Stimulated activated CD8-positive, alpha-beta memory T cell treated with anti-CD3 and anti-CD28 coated beads, Interleukin-12 subunit alpha, Interleukin-12 subunit beta, amount 100 ng/mL, for 4 hours (primary cell): Measurements from ENCODE around the gene FAF2.

Source experiments
- DNase-seq: peaks from one replicate; pipeline ENCODE4 v3.0.0-alpha.2; 2020; ENCODE audit warnings: low read depth

The FAF2 gene

DNA sequence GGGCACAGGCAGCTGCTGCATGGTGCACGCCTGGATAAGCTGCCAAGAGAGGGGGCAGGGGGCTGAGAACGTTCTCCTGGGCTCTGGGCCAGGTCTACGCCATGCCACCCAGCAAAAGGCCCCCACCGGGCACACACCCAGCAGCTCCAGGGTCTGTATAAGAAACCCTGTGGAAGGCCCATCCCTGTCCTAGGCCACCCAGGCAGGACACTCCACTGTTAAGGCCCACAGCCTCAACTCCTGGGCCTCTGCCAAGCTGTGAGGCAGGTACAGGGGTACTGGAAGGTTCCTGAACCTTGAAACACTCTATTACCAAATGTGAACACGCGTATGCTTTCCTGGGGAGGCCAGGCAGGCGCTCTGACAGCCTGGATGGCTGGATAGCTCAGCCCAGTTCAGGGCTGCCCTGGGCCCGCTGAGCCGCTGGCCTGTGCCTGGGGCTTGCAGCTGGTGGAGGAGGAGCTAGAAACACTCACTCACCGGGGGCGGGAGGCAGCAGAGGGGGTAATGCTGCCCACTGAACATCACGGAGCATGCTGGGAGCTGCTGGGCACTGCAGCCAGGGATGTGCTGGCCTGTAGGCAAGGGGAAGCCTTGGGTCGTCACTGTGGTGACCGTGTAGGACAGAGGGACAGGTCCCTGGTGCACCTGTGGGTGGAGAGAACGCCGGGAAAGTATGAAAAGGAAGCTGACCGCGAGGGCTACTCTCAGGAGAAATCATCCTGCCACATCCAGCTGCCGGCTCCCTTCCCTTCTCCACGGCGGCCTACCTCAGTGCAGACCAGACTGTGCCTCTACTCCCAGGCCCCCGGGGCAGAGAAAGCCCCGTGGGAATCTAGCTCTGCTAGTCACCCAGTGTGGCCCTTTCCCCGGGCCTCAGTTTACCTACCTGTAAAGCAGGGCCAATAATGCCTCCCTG, 83.1 kb downstream of the FAF2 start:
- no peak for DNase-seq

DNA sequence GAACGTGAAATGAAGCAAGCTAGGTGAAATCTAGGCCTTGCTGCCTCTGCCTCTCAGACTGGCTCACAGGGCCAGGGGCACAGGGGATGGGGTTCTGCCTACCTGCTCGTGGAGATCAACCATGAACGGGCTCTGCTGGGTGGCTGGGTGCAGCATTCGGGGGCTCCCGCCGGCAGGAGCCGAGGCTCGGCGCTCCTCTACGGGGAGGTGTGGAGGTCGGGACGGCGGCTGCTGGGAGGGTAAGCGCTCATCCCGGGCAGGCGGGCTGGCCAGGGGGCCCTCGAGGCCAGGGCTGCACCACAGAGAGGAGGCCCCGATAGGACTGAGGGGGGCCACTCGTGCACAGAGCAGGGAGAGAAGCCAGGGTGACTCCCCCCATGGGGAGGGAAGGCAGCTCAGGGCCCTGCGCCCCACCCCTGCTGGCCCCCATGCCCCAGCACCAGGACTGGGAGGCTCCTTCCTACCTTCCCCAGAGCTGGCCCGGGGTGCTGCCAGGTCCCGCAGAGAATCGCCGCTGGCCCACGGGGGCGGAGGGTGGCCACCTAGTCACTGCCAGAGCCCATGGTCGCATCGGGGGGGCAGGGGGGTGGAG, 83.8 kb downstream of the FAF2 start:
- no peak for DNase-seq

DNA sequence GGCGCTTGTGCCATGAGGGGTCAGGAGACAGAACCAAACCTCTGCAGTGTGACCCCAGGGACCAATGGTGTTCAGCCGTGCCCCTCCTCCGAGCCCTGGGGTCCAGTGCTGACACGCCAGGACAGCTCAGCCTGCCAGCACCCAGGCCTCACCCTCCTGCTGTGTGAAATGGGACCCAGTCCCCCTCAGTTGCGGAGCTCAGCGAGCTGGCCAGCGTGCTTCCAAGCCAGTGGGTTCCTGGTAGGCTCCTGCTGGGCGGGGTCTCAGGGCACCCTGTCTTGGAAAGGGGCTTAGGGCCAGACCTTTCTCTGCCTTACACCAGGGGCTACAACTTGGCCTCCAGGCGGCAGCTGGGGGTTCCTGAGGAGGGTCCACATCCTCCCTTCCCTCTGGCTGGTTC, 84.6 kb downstream of the FAF2 start:
- DNase-seq, result no peak

DNA sequence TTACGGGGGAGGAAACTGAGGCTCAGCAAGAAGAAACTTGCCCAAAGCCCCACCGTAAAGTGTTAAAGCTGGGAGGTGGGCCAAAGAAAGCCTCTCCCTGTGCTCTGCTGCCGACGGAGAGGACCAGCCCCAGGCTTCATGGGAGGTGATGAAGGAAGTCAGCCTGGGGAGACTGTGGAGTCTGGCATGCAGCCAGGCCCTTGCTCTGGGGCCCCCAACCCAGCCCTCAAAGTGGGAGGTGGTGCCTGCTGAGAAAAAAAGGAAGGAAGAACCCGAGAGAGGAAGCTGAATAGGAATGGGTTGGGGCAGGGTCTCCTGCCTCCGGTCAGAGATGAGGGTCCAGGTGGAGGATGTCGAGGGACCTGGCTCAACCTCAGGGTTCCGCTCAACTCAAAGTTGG, 85.2 kb downstream of the FAF2 start:
- no peak for DNase-seq

GRCh38 chr5:176533894-176534611, 85.9 kb downstream of the FAF2 start:
- DNase-seq, result no peak

- no peak for DNase-seq
Measured at GRCh38 chr5:176534640-176535039, 86.5 kb downstream of the FAF2 start.

DNA sequence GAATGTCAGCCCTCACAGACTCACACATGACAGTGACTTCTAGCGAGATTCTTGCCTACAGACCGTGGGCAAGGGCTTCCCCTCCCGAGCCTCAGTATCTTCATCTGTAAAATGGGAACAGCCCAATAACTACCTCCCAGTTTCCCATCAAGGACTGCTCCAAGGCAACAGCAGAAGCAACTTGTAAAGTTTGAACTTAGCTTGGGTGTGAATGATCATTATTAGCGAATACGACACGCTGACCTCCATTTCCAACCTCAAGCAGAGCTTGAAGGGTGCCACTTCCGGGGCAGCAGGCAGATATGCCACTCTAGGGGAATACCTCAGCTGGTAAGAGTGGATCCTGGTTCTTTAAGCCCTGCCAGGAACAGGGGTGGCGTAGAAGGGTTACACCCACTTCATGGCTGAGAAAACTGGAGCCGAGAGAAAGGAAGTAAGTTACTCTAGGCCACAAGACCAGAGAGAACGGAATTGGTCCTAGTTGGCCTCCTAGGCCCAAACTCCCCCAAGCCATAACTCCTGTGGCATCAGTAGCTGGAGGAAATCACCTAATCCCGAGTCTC, 87.0 kb downstream of the FAF2 start:
- DNase-seq, result no peak

- no peak for DNase-seq
Measured at GRCh38 chr5:176535664-176536131, 87.5 kb downstream of the FAF2 start.

GRCh38 chr5:176536132-176536901, 88.1 kb downstream of the FAF2 start:
- peak; percentile 74 for DNase-seq

- peak; percentile 99 for DNase-seq
Measured at GRCh38 chr5:176536902-176537553, 88.8 kb downstream of the FAF2 start, which contains the start of gene RNF44. TSS of gene RNF44 (minus strand) at chr5:176537402. CDS start at chr5:176532472, 4,930 bp downstream.

DNA sequence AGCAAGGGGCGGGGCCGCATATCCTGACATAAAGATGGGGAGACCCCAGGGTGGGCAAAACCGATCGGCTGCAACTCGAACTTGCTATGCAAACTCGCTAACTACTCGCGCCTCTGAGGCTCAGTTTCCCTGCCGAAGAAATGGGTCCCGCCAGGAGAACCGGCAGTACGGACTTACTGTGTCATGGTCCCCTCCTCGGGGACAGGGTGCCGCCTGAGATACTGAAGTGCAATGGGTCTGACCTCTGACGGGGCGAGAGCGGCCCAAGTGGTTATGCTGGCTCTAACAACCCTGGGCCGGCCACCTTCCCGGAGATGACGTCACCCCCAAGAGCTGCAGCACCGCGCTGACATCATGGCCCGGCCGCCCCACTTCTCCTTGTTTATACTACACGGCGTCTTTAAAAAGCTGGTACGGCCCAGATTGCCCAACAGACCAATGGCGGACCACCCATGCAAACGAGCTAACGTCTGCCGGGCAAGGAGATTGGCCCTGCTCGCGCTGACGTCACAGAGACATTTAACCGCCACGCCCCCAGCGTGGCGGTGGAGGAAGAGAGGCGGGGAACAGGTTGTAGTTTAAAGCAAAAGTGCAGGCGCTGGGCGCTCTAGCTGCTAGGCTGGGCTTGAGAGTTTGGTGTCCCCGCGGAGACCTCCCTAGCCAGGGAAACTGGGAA, 89.5 kb downstream of the FAF2 start:
- DNase-seq, result peak; percentile 92

GRCh38 chr5:176538230-176538988, 90.2 kb downstream of the FAF2 start:
- no peak for DNase-seq

GRCh38 chr5:176538989-176539384, 90.8 kb downstream of the FAF2 start:
- DNase-seq, result no peak

- no peak for DNase-seq
Measured at GRCh38 chr5:176540476-176540899, 92.3 kb downstream of the FAF2 start.

DNA sequence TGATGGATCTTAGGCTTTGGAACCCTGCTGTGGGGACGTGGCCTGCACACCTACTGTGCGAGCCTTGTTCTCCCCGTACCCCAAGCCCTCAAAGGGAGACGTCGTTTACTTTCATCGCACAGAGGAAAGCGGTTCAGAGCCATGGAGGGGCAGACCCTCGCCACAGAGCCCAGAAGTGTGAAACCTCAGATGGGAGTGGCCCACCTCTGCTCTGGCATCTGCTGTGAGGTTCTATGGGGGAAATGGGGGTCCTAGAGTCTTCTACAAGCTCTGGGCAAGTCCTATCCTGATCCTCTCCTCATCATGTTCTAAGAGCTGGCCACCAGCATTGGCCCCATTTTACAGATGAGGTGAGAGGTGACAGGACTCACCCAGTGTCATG, 92.8 kb downstream of the FAF2 start:
- DNase-seq, result no peak

- DNase-seq, result peak; percentile 52
Measured at GRCh38 chr5:176541338-176542134, 93.4 kb downstream of the FAF2 start.

DNA sequence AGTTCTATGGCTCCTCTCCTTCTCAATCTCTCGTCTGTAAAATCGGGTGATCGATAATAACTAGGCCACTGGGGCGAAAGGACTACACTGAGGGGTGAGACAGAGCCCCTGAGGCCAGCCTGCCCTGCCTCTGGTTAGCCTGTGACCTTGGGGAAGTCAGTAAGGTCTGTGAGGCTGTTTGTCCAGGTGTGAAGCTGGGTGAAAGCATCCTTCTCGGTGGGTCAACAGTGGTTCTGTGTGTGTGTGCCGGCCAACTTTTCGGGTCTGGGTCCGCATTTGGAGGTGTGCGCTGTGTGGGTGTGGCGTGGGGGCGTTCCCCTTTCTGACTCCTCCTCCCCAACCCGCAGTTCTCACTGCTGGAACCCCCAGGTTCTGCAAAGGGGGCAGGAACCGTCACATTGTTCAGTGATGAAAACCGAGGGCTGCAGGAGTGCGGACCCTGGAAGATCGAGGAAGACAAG, 94.0 kb downstream of the FAF2 start:
- no peak for DNase-seq

GRCh38 chr5:176542596-176543427, 94.6 kb downstream of the FAF2 start:
- DNase-seq, result no peak
